ENCODE data around the gene ANKRD16. TPM values are rescaled to one million over a fixed set of nuclear protein-coding genes. Genes with fewer than 3 reads are reported as not detected.

The ANKRD16 gene
- total RNA-seq, 1 donor from 2014 or later = 3.9 TPM

- intact Hi-C loops (cut with DNase I) = loop anchor here (5.0 kb wide), 1 partner anchor 58 kb away; no protein-coding TSS in a partner anchor
- DNase-seq (ENCODE audit: low spot score) = no peak
These were observed 75.3 kb downstream of the ANKRD16 start for GRCh38 chr10:5814110-5815107.

- intact Hi-C loops (cut with DNase I) = loop anchor here (1.0 to 5.0 kb wide), 3 partner anchors 59 to 129 kb away; partner anchors contain the start of genes ANKRD16 and TASOR2
- peak; percentile 98 for DNase-seq (ENCODE audit: low spot score)
These were observed 76.2 kb downstream of the ANKRD16 start, which contains the start of gene GDI2 for GRCh38 chr10:5813341-5814109. TSS of gene GDI2 (minus strand) at chr10:5813434. CDS start at chr10:5813258, 176 bp downstream.

GRCh38 chr10:5813091-5813340, 76.7 kb downstream of the ANKRD16 start:
- intact Hi-C loops (cut with DNase I) = loop anchor here (1.0 to 5.0 kb wide), 3 partner anchors 59 to 128 kb away; partner anchors contain the start of genes ANKRD16 and TASOR2

GRCh38 chr10:5812283-5813090, 77.2 kb downstream of the ANKRD16 start:
- intact Hi-C loops (cut with DNase I) = loop anchor here (1.0 to 5.0 kb wide), 3 partner anchors 60 to 128 kb away; partner anchors contain the start of genes ANKRD16 and TASOR2
- DNase-seq (ENCODE audit: low spot score) = peak; percentile 80

More at GRCh38 chr10:5813091-5813340, 76.7 kb downstream of the ANKRD16 start:
- no peak for DNase-seq (ENCODE audit: low spot score)

Other genes starting within 250 kb of the ANKRD16 start
- 10.2 TPM for gene ASB13, start 223.3 kb downstream of the ANKRD16 start, total RNA-seq
- 38.8 TPM for gene TASOR2, start 205.1 kb downstream of the ANKRD16 start, total RNA-seq
- 107 TPM for gene GDI2, start 76.5 kb downstream of the ANKRD16 start, total RNA-seq
- 73.8 TPM for gene FBH1, start 350 bp upstream of the ANKRD16 start, total RNA-seq
- 3.9 TPM for gene IL15RA, start 87.7 kb upstream of the ANKRD16 start, total RNA-seq
- gene IL2RA, start 172.5 kb upstream of the ANKRD16 start, total RNA-seq = 0.73 TPM
- 70.1 TPM for gene RBM17, start 199.1 kb upstream of the ANKRD16 start, total RNA-seq

All from cardiac septum (tissue), 1 donor.